ENCODE results near the gene FUZ.
A peak's percentile ranks its signal among the peaks of the same experiment; 100 is the strongest.

The FUZ gene

DNA sequence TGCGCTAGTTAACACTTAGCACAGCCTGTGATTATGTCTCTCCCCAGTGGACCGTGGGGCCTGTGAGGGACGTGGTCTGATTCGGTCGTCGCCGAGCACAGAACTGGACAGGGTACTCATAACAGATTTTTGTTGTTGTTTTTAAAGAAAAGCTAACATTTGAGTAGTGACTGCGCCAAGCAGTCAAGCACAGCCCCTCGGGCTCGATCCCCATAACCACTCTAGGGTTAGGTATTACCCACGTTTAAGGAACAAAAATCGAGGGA, 37.1 kb upstream of the FUZ start:
- peak overlapping the region; percentile 90 for H3K4me3 ChIP-seq (ENCODE audit: low read length)
- TF ChIP-seq, protein P1, sequence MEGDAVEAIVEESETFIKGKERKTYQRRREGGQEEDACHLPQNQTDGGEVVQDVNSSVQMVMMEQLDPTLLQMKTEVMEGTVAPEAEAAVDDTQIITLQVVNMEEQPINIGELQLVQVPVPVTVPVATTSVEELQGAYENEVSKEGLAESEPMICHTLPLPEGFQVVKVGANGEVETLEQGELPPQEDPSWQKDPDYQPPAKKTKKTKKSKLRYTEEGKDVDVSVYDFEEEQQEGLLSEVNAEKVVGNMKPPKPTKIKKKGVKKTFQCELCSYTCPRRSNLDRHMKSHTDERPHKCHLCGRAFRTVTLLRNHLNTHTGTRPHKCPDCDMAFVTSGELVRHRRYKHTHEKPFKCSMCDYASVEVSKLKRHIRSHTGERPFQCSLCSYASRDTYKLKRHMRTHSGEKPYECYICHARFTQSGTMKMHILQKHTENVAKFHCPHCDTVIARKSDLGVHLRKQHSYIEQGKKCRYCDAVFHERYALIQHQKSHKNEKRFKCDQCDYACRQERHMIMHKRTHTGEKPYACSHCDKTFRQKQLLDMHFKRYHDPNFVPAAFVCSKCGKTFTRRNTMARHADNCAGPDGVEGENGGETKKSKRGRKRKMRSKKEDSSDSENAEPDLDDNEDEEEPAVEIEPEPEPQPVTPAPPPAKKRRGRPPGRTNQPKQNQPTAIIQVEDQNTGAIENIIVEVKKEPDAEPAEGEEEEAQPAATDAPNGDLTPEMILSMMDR (conservative IDR thresholded peaks at IDR 0.05; ENCODE audit: low read length) = no peak

DNA sequence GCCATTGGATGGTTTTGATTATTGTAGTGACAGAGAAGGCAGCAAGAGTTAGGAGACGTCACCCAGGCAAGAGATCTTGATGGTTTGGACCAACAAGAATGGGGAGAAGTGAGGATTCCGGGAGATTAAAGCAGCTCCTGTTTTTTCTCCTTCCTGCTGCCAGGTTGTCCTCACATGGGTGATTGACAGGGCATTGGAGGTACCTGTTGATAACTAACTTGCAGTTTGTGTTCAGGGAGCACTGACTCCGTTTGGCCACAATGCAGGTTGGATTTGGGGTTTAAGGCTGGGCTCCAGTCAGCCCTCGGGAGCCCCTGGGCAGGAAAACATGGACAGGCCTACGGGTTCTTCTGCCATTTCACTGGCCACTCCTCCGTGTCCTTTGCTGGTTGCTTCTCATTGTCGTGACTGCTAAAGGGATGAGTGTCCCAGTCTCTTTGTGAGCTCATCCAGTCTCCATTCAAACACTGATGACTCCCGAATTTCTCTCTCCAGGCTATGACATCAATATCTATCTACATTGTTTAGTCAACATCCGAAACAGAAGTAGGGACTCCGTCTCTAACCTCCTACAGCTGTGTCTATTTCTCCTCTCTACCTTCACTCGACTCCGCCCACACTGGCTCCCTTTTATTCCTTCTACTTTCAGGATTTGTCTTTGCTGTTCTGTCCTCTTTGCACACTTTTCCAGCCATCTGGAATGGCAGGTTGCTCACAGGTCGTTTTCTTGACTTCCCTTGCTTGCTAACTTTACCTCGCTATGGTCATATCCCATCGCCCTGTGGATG, 36.5 kb upstream of the FUZ start:
- DNase-seq (ENCODE audit: low read depth) = no peak
- H3K4me3 ChIP-seq (ENCODE audit: low read length) = peak overlapping the region; percentile 90
- TF ChIP-seq, protein P1 (conservative IDR thresholded peaks at IDR 0.05; ENCODE audit: low read length) = no peak

More for the DNA sequence above, 37.1 kb upstream of the FUZ start:
- DNase-seq (ENCODE audit: low read depth) = no peak

DNA sequence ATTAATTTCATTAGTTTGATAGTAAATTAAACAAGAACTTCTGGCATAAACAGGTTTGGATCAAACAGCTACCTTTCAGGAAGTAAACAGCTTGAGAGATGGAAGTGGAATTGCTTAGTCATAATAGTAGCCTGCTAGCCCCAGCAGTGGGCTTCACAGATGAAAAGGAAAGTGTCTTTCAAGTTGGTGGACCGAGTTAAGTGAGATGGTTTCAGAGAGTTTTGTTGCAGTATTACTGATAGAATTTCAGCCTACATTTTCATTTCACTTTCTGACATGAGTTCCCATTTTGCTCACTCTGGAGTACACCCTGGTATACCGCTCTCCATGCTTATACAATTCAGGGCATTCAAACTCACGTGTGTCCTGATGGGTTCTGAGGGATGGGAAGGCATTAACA, 35.8 kb upstream of the FUZ start:
- H3K4me3 ChIP-seq (ENCODE audit: low read length) = no peak overlapping the region
- DNase-seq (ENCODE audit: low read depth) = no peak

DNA sequence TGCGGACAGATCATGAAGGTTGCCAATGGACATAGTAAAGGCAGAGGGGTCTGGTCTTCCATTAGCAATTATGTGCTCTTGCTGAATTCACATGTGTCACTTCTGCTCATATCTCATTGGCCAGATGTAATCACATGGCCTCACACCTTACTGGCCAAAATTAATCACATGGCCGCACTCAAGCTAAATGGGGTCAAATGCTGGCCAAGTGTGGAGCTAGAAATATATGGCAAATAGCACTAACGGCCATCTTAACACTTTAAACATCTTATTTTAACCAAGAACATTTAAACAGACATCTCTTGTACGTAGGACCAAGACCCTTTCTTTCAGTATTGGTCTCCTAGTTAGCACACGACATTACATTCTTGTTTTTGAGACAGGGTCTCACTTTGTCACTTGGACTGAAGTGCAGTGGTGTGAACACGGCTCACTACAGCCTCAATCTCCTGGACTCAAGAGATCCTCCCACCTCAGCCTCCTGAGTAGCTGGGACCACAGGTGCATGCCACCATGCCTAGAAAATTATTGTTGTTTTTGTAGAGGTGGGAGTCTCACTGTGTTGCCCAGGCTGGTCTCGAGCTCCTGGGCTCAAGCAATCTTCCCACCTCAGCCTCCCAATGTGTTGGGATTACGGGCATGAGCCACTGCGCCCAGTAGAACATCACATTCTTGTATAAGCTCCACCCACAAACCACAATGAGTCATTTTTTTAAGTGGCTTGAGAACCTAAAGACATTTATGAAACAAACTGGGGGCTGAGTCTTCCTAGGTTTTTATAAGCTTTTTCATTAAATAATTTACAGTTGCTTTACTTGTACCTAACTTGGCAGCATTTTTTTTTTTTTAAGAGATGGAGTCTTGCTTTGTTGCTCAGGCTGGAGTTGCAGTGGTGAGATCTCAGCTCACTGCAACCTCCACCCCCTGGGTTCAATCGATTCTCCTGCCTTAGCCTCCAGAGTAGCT, 34.9 kb upstream of the FUZ start:
- H3K4me3 ChIP-seq (ENCODE audit: low read length) = no peak overlapping the region
- peak; percentile 82 for DNase-seq (ENCODE audit: low read depth)
- TF ChIP-seq, protein P1 (conservative IDR thresholded peaks at IDR 0.05; ENCODE audit: low read length) = no peak

More for the DNA sequence above, 35.8 kb upstream of the FUZ start:
- TF ChIP-seq, protein P1 (conservative IDR thresholded peaks at IDR 0.05; ENCODE audit: low read length) = no peak

DNA sequence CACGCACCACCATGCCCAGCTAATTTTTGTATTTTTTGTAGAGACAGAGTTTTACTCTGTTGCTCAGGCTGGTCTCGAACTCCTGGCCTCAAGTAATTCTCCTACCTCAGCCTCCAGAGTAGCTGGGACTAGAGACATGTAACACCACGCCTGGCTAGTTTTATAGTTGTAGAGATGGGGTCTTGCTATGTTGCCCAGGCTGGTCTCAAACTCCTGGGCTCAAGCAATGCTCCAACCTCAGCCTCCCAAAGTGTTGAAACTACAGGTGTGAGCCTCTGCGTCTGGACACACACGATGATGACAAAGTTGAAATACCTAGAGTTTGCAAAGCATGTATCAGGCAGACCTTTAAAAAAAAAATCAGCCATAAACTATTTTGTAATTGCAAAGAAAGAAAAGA, 33.3 kb upstream of the FUZ start:
- TF ChIP-seq, protein P1 (conservative IDR thresholded peaks at IDR 0.05; ENCODE audit: low read length) = no peak
- no peak overlapping the region for H3K4me3 ChIP-seq (ENCODE audit: low read length)
- no peak for DNase-seq (ENCODE audit: low read depth)

DNA sequence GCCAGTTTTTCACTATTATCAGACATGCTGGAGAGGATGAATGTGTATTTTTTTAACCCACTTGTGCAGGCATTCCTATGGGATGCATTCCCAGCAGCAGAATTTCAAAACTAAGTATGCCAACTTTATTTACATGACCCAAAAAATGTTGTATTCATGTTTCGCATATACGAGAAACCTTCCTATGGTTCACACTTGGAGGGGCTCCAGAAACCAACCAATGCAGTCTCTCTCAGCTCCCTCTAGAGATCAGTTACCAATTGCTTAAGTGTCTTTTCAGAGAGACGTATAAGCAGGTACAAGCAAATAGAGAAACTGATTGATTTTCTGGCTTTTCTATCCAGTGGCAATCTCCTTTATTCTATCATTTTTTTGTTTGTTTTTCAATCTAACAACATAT, 32.3 kb upstream of the FUZ start:
- TF ChIP-seq, protein P1 (conservative IDR thresholded peaks at IDR 0.05; ENCODE audit: low read length) = no peak
- H3K4me3 ChIP-seq (ENCODE audit: low read length) = no peak overlapping the region
- no peak for DNase-seq (ENCODE audit: low read depth)

Data from AG10803 (cell line).